GM23248 (cell line): Measurements from ENCODE around the gene FSD1L. TPM values are rescaled to one million over a fixed set of nuclear protein-coding genes. Genes with fewer than 3 reads are reported as not detected.

Source experiments
- DNase-seq: peaks from one replicate; pipeline ENCODE4 v3.0.0-alpha.2; 2015
- H2AFZ ChIP-seq: fragments of 200-600 bp; sonication (generic); 2 replicates; pipeline ENCODE4 v1.6.1; 2016; ENCODE audit warnings: antibody characterized with exemption
- H3F3A ChIP-seq: fragments of 200-600 bp; sonication (generic); 2 replicates; pipeline ENCODE4 v1.6.1; 2016; ENCODE audit warnings: mild to moderate bottlenecking, antibody characterized with exemption, mixed run types; ENCODE audit not compliant: insufficient read depth
- H3K27ac ChIP-seq: fragments of 200-600 bp; sonication (generic); 2 replicates; pipeline ENCODE4 v1.5.1; 2016; ENCODE audit warnings: mild to moderate bottlenecking
- H3K27me3 ChIP-seq: fragments of 200-600 bp; sonication (generic); replicated peaks from 2 replicates; pipeline ENCODE4 v1.6.1; 2016; ENCODE audit warnings: mild to moderate bottlenecking; ENCODE audit not compliant: insufficient read depth
- H3K36me3 ChIP-seq: fragments of 200-600 bp; sonication (generic); 2 replicates; pipeline ENCODE4 v1.6.1; 2016; ENCODE audit warnings: low read depth, mild to moderate bottlenecking
- H3K4me1 ChIP-seq: fragments of 200-600 bp; sonication (generic); 2 replicates; pipeline ENCODE4 v1.6.1; 2016; ENCODE audit warnings: mild to moderate bottlenecking; ENCODE audit not compliant: insufficient read depth
- H3K4me2 ChIP-seq: fragments of 200-600 bp; sonication (generic); one replicate; pipeline ENCODE4 v1.6.1; 2016; ENCODE audit warnings: mild to moderate bottlenecking; ENCODE audit not compliant: unreplicated experiment
- H3K4me3 ChIP-seq: fragments of 200-600 bp; sonication (generic); 2 replicates; pipeline ENCODE4 v1.5.1; 2016; ENCODE audit warnings: mild to moderate bottlenecking
- H3K79me2 ChIP-seq: fragments of 200-600 bp; sonication (generic); 2 replicates; pipeline ENCODE4 v1.6.1; 2016; ENCODE audit warnings: mild to moderate bottlenecking; ENCODE audit not compliant: insufficient read depth
- H3K9ac ChIP-seq: fragments of 200-600 bp; sonication (generic); 2 replicates; pipeline ENCODE4 v1.6.1; 2016; ENCODE audit warnings: mild to moderate bottlenecking
- H3K9me2 ChIP-seq: fragments of 200-600 bp; sonication (generic); 2 replicates; pipeline ENCODE4 v1.6.1; 2016; ENCODE audit warnings: mixed run types, mild to moderate bottlenecking, moderate library complexity; ENCODE audit not compliant: insufficient read depth
- H3K9me3 ChIP-seq: fragments of 200-600 bp; sonication (generic); one replicate; pipeline ENCODE4 v1.6.1; 2017; ENCODE audit warnings: low read depth
- H4K20me1 ChIP-seq: fragments of 200-600 bp; sonication (generic); 2 replicates; pipeline ENCODE4 v1.6.0; 2016; ENCODE audit not compliant: insufficient read depth
- EZH2 ChIP-seq: fragments of 200-600 bp; sonication (generic); IDR thresholded peaks from 2 replicates; pipeline ENCODE4 v1.6.1; 2018; ENCODE audit warnings: antibody characterized with exemption, mild to moderate bottlenecking; ENCODE audit not compliant: insufficient read depth, poor library complexity, severe bottlenecking
- EZH2phosphoT487 ChIP-seq: fragments of 200-600 bp; sonication (generic); IDR thresholded peaks from 2 replicates; pipeline ENCODE4 v1.6.1; 2018; ENCODE audit warnings: antibody characterized with exemption, moderate library complexity, mild to moderate bottlenecking, low read depth; ENCODE audit not compliant: insufficient read depth
- WGBS, 2 experiments: methylation state at CpG; one replicate each; pipeline ENCODE4 v1.1.6; 2015 to 2017; ENCODE audit warnings: low lambda C conversion rate in 2 of 2, low coverage in 1 of 2; ENCODE audit errors: missing lambda C conversion rate in 2 of 2; 5-methylcytosine and 5-hydroxymethylcytosine counted together
- in situ Hi-C: fragments of 300-500 bp; cut with MboI; formaldehyde crosslinking; loops from 2 replicates; pipeline ENCODE4 v1.15.0; 2020
- polyA plus RNA-seq: library from polyadenylated mRNA; unstranded; fragments of >200 nt; fragmentation: Nextera tagmentation; extraction: Ambion mirVana; gene quantifications from 2 replicates; pipeline ENCODE4 v1.2.1, GENCODE V29; 2016
- total RNA-seq: library from RNA; depleted of rRNA; stranded (reverse); fragments of >200 nt; shearing (Covaris generic); gene quantifications from 2 replicates; pipeline ENCODE4 v1.2.3, GENCODE V29; 2014

FSD1L gene
- total and polyA plus RNA-seq, 2 experiments from 2014 or later: 2.7 TPM

DNA sequence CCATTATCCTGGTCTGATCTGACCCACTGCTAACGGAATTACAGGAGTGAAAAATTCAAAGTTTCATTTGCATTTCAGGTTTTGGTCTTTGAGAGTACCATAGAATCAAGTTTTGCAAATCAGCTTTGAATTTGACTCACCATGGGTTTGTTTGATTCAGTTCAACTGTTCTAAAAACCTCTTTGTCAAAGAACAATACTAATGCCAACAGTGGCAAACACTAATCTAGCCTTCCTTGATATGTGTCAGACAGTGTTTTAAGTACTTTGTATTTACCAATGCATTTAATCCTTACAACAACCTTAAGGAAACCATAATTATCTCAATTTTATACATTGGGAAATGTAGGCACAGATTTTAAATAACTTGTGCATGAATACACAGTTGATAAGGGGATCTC is 10.1 kb upstream of the FSD1L start:
- Histone ChIP-seq H3K9ac (no peak overlapping the region), H3K4me1 (peaks cover 13% of the 10 kb centered on the region), H3K4me3 (no peak overlapping the region), H3K4me2 (peak overlapping the region; percentile 41), H3K79me2 (no peaks in the 10 kb centered on the region), H3K9me3 (no peaks in the 10 kb centered on the region), H3K36me3 (no peaks in the 10 kb centered on the region), H3K9me2 (no peaks in the 10 kb centered on the region), H2AFZ (0 out of 2 replicates have a peak overlapping the region, but pooled peaks have one; percentile 13), H3F3A (peaks cover 15% of the 10 kb centered on the region; the same call in 1 of the 2 replicates), H4K20me1 (no peaks in the 10 kb centered on the region), H3K27ac (no peak overlapping the region), H3K27me3 (no peaks in the 10 kb centered on the region)
- no peak for TF ChIP-seq EZH2
- TF ChIP-seq EZH2phosphoT487: no peak
- WGBS, 2 experiments: 88 to 91% methylated on average over 1 of the region's 1 CpG
- no peak for DNase-seq
- in situ Hi-C loops: loop anchor here (25.0 kb wide), 1 partner anchor 275 kb away; no protein-coding TSS in a partner anchor

DNA sequence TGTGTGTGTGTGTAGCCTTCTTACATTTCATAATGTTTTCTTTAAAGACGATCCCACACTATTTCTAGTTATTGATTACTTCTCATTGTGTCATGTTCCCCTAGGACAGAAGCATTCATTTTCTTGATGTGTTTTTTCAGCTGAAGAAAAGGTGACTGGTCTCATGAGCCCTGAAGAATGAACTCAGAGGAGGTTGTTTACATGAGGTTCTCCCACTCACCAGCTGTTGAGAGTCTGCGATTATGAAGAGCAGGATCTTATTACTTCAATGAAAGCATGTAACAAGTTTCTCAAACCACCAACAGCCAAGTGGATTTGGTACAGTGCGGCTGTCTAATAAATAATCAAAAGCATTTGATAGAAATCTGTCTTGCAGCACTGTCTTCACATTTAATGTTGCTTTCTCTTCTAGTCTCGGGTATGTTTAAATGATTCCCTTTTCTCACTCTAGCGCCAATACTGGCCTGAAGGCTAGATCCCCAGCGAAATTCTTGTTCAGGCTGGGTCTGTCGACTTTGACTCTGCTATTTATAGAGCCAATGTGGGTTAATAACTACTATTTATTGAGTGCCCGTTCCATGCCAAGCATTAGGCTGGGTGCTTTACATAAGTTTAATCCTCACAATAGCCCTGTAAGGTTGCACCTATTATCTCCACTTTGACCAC is 9.6 kb upstream of the FSD1L start:
- Histone ChIP-seq H3K9me2 (no peaks in the 10 kb centered on the region), H3F3A (peaks cover 15% of the 10 kb centered on the region; the same call in 1 of the 2 replicates), H3K4me2 (peak overlapping the region; percentile 41), H3K4me3 (no peak overlapping the region), H2AFZ (0 out of 2 replicates have a peak overlapping the region, but pooled peaks have one; percentile 13), H3K79me2 (no peaks in the 10 kb centered on the region), H3K9me3 (no peaks in the 10 kb centered on the region), H4K20me1 (no peaks in the 10 kb centered on the region), H3K4me1 (peaks cover 13% of the 10 kb centered on the region), H3K9ac (no peak overlapping the region), H3K27me3 (no peaks in the 10 kb centered on the region), H3K27ac (no peak overlapping the region), H3K36me3 (no peaks in the 10 kb centered on the region)
- DNase-seq: peak; percentile 73
- TF ChIP-seq EZH2 (no peak), EZH2phosphoT487 (no peak)
- 20 to 21% methylated on average over 8 of the region's 8 CpGs for WGBS, 2 experiments
- in situ Hi-C loops: loop anchor here (25.0 kb wide), 1 partner anchor 274 kb away; no protein-coding TSS in a partner anchor

DNA sequence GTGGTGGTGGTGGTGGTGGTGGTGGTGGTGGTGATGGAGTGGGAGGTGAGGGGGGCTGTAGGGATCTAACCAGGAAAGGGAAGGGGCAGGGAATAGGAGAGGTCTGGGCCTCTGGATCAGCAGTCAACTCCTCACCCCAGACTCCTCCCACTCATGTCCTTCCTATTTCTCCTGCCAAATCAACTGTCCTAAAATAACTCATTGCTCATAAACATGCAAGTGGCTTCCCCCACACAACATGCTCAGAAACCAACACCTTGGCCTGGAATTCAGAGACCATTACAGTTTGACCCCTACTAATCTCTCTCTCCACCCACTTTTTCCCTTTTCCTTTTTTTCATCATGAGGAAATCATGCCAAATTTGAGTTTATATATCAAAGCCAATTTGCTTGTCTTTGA is 8.4 kb upstream of the FSD1L start:
- Histone ChIP-seq H3K27ac (no peak overlapping the region), H3K4me1 (peaks cover 21% of the 10 kb centered on the region), H3K9me2 (no peaks in the 10 kb centered on the region), H3K9ac (no peak overlapping the region), H3K79me2 (no peaks in the 10 kb centered on the region), H3F3A (peaks cover 23% of the 10 kb centered on the region), H3K27me3 (no peaks in the 10 kb centered on the region), H3K4me2 (no peak overlapping the region), H3K36me3 (no peaks in the 10 kb centered on the region), H3K9me3 (no peaks in the 10 kb centered on the region), H3K4me3 (no peak overlapping the region), H4K20me1 (no peaks in the 10 kb centered on the region), H2AFZ (no peak overlapping the region)
- peak; percentile 39 for DNase-seq
- no peak for TF ChIP-seq EZH2phosphoT487
- no peak for TF ChIP-seq EZH2
- in situ Hi-C loops: loop anchor here (25.0 kb wide), 1 partner anchor 273 kb away; no protein-coding TSS in a partner anchor

DNA sequence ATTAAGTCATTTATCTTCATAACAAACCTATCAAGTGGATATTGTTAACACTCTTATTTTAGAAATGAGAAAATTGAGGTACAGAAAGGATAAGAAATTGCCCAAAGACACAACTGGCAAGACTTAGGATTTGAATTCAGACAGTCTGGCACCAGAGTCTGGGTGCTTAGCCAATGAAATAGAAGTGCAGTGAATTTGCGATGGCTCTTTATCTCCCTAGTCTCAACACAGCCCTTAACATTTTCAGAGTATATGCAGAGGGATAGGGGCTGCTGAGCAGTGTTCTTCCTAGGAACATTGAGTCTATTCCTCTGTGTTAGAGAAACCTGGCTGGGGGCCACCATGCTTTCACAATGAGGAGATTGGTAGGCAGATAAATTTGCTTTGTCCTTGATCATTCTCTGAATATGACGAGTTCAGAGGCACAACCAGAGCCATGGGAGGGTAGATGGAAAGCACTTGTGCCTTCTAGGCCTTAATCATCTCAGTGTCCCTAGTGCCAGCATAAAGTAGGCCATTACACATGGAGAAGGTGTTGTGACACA is 6.1 kb upstream of the FSD1L start:
- Histone ChIP-seq H3K9me2 (no peaks in the 10 kb centered on the region), H3K9ac (no peak overlapping the region), H3K4me1 (peaks cover 28% of the 10 kb centered on the region), H3K4me2 (no peak overlapping the region), H3F3A (peaks cover 38% of the 10 kb centered on the region), H2AFZ (no peak overlapping the region), H4K20me1 (no peaks in the 10 kb centered on the region), H3K27ac (no peak overlapping the region), H3K9me3 (no peaks in the 10 kb centered on the region), H3K4me3 (no peak overlapping the region), H3K36me3 (no peaks in the 10 kb centered on the region), H3K27me3 (no peaks in the 10 kb centered on the region), H3K79me2 (no peaks in the 10 kb centered on the region)
- in situ Hi-C loops: loop anchor here (25.0 kb wide), 1 partner anchor 271 kb away; no protein-coding TSS in a partner anchor
- no peak for TF ChIP-seq EZH2
- TF ChIP-seq EZH2phosphoT487: no peak
- no peak for DNase-seq
- 73 to 74% methylated on average over 2 of the region's 2 CpGs for WGBS, 2 experiments
